Large intestine (tissue), 3 donors: ENCODE results near the gene CEP131. TPM values are rescaled to one million over a fixed set of nuclear protein-coding genes. Genes with fewer than 3 reads are reported as not detected.

Source experiments
- DNase-seq, 2 donors: peaks; one replicate each; pipeline versions ENCODE4 v3.0.0 to v3.0.0-alpha.2; 2013
- H3K27ac ChIP-seq: one replicate; pipeline ENCODE4 v1.5.1; 2013; ENCODE audit warnings: low read length
- H3K27me3 ChIP-seq: 2 replicates; pipeline ENCODE4 v1.6.1; 2013; ENCODE audit warnings: low read length; ENCODE audit not compliant: control insufficient read depth, insufficient read depth
- H3K36me3 ChIP-seq: 2 replicates; pipeline ENCODE4 v1.6.1; 2013; ENCODE audit warnings: low read length; ENCODE audit not compliant: control insufficient read depth, insufficient read depth
- H3K4me1 ChIP-seq: one replicate; pipeline ENCODE4 v1.6.1; 2013; ENCODE audit warnings: low read length; ENCODE audit not compliant: control insufficient read depth, insufficient read depth
- H3K4me3 ChIP-seq: one replicate; pipeline ENCODE4 v1.5.1; 2013; ENCODE audit warnings: low read length
- H3K9me3 ChIP-seq: one replicate; pipeline ENCODE4 v1.6.1; 2013; ENCODE audit warnings: mild to moderate bottlenecking, low read depth, low read length, moderate library complexity; ENCODE audit not compliant: control insufficient read depth
- WGBS: methylation state at CpG from one replicate; pipeline ENCODE4 v1.1.5; 2013; ENCODE audit warnings: low lambda C conversion rate; ENCODE audit not compliant: insufficient coverage; 5-methylcytosine and 5-hydroxymethylcytosine counted together
- polyA plus RNA-seq: library from polyadenylated mRNA; unstranded; fragments of 120-200 nt; gene quantifications from one replicate; pipeline ENCODE4 v1.2.1, GENCODE V29; 2013

Gene CEP131
- polyA plus RNA-seq, 1 donor, result 9.0 TPM

- DNase-seq, result no peak
- no CpG with 5 or more reads among the region's 26 CpGs for WGBS
- no peaks in the 10 kb centered on the region for H3K9me3 ChIP-seq
- H3K27me3 ChIP-seq, result no peaks in the 10 kb centered on the region
- H3K4me3 ChIP-seq, result peak overlapping the region; percentile 66
- peaks cover 17% of the 10 kb centered on the region for H3K4me1 ChIP-seq
- no peak overlapping the region for H3K27ac ChIP-seq
- H3K36me3 ChIP-seq, result peaks cover 16% of the 10 kb centered on the region
These were observed 15.7 kb upstream of the CEP131 start for GRCh38 chr17:81238490-81238814.

GRCh38 chr17:81237591-81238489 is 15.1 kb upstream of the CEP131 start:
- 80% methylated on average over 1 of the region's 36 CpGs for WGBS
- peaks cover 17% of the 10 kb centered on the region for H3K4me1 ChIP-seq
- DNase-seq, result no peak
- H3K9me3 ChIP-seq, result peaks cover 2% of the 10 kb centered on the region
- peak overlapping the region; percentile 66 for H3K4me3 ChIP-seq
- no peaks in the 10 kb centered on the region for H3K27me3 ChIP-seq
- peaks cover 22% of the 10 kb centered on the region for H3K36me3 ChIP-seq
- H3K27ac ChIP-seq, result no peak overlapping the region

- no CpG with 5 or more reads among the region's 21 CpGs for WGBS
- Histone ChIP-seq H3K27ac (no peak overlapping the region), H3K9me3 (peaks cover 2% of the 10 kb centered on the region), H3K27me3 (no peaks in the 10 kb centered on the region), H3K36me3 (peaks cover 30% of the 10 kb centered on the region), H3K4me1 (peaks cover 17% of the 10 kb centered on the region), H3K4me3 (no peak overlapping the region)
- DNase-seq, result no peak
These were observed 14.0 kb upstream of the CEP131 start for GRCh38 chr17:81236784-81237183.

GRCh38 chr17:81235822-81236740 is 13.3 kb upstream of the CEP131 start:
- H3K4me1 ChIP-seq, result peaks cover 17% of the 10 kb centered on the region
- no peak overlapping the region for H3K27ac ChIP-seq
- WGBS, result no CpG with 5 or more reads among the region's 32 CpGs
- peaks cover 2% of the 10 kb centered on the region for H3K9me3 ChIP-seq
- DNase-seq, result no peak
- H3K4me3 ChIP-seq, result no peak overlapping the region
- no peaks in the 10 kb centered on the region for H3K27me3 ChIP-seq
- H3K36me3 ChIP-seq, result peaks cover 34% of the 10 kb centered on the region

GRCh38 chr17:81234940-81235821 is 12.4 kb upstream of the CEP131 start:
- Histone ChIP-seq H3K9me3 (peaks cover 2% of the 10 kb centered on the region), H3K27ac (no peak overlapping the region), H3K36me3 (peaks cover 43% of the 10 kb centered on the region), H3K4me1 (peaks cover 17% of the 10 kb centered on the region), H3K4me3 (no peak overlapping the region), H3K27me3 (no peaks in the 10 kb centered on the region)
- no CpG with 5 or more reads among the region's 26 CpGs for WGBS
- no peak for DNase-seq

- Histone ChIP-seq H3K36me3 (peaks cover 50% of the 10 kb centered on the region), H3K27ac (no peak overlapping the region), H3K4me3 (no peak overlapping the region), H3K4me1 (peaks cover 12% of the 10 kb centered on the region), H3K9me3 (peaks cover 2% of the 10 kb centered on the region), H3K27me3 (no peaks in the 10 kb centered on the region)
- no peak for DNase-seq
- no CpG with 5 or more reads among the region's 13 CpGs for WGBS
These were observed 11.7 kb upstream of the CEP131 start for GRCh38 chr17:81234506-81234855.

- DNase-seq, result no peak
- H3K4me1 ChIP-seq, result peaks cover 12% of the 10 kb centered on the region
- no peaks in the 10 kb centered on the region for H3K27me3 ChIP-seq
- H3K36me3 ChIP-seq, result peaks cover 51% of the 10 kb centered on the region
- no peak overlapping the region for H3K27ac ChIP-seq
- H3K4me3 ChIP-seq, result no peak overlapping the region
- WGBS, result no CpG with 5 or more reads among the region's 21 CpGs
- peaks cover 2% of the 10 kb centered on the region for H3K9me3 ChIP-seq
These were observed 11.2 kb upstream of the CEP131 start for GRCh38 chr17:81233811-81234505.

GRCh38 chr17:81233316-81233715 is 10.6 kb upstream of the CEP131 start:
- Histone ChIP-seq H3K9me3 (peaks cover 2% of the 10 kb centered on the region), H3K4me1 (peaks cover 12% of the 10 kb centered on the region), H3K36me3 (peaks cover 54% of the 10 kb centered on the region), H3K4me3 (no peak overlapping the region), H3K27me3 (no peaks in the 10 kb centered on the region), H3K27ac (no peak overlapping the region)
- WGBS, result no CpG with 5 or more reads among the region's 17 CpGs
- DNase-seq, result no peak

GRCh38 chr17:81232616-81233241 is 10.0 kb upstream of the CEP131 start:
- Histone ChIP-seq H3K4me3 (no peak overlapping the region), H3K4me1 (peaks cover 9% of the 10 kb centered on the region), H3K27me3 (no peaks in the 10 kb centered on the region), H3K27ac (no peak overlapping the region), H3K9me3 (peaks cover 2% of the 10 kb centered on the region), H3K36me3 (peaks cover 54% of the 10 kb centered on the region)
- WGBS, result no CpG with 5 or more reads among the region's 19 CpGs
- DNase-seq, result no peak
